ENCODE results near the gene AFF3.
"Not testable (repeated sequence)": the region's sequence is repeated elsewhere in the genome, so short reads cannot be mapped to it uniquely, and the experiment has no call there.

AFF3 gene

GRCh38 chr2:99663641-99664040 is 478.7 kb downstream of the AFF3 start:
- DNase-seq (ENCODE audit: low read depth): no peak

- no peak for DNase-seq (ENCODE audit: low read depth)
These were observed 479.5 kb downstream of the AFF3 start for GRCh38 chr2:99662761-99663341.

DNA sequence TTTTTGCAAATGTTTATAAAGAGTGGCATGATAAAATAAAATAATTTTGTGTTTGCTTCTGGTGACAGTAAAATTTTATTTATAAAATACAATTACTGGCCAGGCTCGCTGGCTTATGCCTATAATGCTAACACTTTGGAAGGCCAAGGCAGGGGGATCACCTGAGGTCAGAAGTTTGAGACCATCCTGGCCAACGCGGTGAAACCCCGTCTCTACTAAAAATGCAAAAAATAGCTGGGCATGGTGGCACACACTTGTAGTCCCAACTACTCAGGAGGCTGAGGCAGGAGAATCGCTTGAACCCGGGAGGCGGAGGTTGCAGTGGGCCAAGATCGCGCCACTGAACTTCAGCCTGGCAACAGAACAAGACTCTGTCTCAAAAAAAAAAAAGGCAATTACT is 480.6 kb downstream of the AFF3 start:
- not testable (repeated sequence) for DNase-seq (ENCODE audit: low read depth)

DNA sequence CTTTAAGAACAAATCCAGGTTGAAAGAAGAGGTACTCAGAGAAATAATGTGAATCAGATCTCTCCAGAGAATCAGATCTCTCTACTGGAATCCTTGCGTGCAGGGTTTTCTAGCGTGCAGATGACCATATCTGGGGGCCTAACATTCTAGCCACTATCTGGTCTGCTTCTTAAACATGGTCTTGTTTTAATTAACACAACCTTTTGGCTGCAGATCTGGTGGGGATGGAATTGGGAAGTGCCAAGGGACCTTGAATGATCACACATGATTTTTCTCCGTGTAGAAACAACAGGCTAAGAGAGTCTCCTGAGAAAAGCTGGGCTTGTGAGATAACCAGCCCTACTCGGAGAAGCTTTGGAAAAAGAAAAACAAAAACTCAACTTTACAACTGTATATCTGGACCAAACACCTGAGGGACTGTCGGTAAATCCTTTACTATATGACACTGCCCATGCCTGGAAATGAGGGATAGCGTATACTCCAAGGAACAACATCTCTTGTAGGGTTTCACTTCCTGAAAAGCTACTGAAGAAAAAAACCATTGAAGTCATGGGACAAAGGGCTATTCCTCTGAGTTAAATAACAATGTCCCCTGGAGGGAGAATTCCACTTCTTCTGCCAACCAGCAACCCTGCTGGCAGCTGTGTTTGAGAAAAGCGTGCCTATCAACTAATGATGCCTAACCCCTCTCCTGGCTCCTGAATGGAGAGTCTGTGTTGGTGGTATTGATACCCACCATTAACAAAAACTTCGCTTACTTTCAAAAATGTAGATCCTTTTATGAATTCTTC is 481.6 kb downstream of the AFF3 start:
- DNase-seq (ENCODE audit: low read depth): no peak

DNA sequence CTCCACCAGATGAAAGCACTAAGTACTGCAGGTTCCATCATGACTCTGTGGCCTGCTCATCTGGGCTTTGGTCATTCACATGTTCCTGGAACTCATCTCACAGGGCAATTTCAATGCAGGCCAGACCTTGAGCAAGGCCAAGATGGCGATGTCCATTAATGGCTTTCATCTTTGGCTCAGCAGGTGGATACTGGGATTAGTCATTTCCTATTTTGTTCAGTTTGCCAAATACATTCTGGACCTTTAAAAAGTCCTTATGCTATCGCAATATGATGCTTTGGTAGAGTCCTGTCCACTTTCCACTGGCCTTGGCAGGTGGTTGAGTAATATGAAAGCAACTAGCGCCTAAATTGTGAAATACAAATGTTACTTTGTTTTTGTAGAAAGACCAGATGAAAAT is 482.5 kb downstream of the AFF3 start:
- DNase-seq (ENCODE audit: low read depth): no peak

- no peak for DNase-seq (ENCODE audit: low read depth)
These were observed 484.6 kb downstream of the AFF3 start for GRCh38 chr2:99657691-99658258.

DNA sequence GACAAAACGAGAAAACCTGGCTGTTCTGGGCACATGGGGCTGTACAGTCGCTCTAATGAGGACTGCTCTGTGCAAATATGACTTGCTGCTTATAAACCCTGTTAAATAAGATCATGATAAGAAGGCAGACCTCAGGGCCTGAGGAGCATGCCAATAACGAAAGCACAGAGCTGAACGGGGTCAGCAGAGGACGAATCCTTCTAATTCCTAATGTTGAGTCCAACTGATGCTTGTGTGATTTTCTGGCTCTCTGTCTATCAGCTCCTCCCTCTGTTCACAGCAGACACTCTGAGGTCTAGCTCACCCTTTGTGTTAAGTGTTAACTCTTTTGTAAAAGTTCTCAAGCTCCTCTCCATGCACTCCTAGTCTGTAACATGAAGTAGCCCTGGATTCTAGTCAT is 485.4 kb downstream of the AFF3 start:
- DNase-seq (ENCODE audit: low read depth): no peak

- no peak for DNase-seq (ENCODE audit: low read depth)
These were observed 489.0 kb downstream of the AFF3 start for GRCh38 chr2:99653433-99653832.

GRCh38 chr2:99652862-99653261 is 489.5 kb downstream of the AFF3 start:
- DNase-seq (ENCODE audit: low read depth): no peak

GRCh38 chr2:99651930-99652670 is 490.3 kb downstream of the AFF3 start:
- no peak for DNase-seq (ENCODE audit: low read depth)

- no peak for DNase-seq (ENCODE audit: low read depth)
These were observed 493.2 kb downstream of the AFF3 start for GRCh38 chr2:99648906-99649789.

DNA sequence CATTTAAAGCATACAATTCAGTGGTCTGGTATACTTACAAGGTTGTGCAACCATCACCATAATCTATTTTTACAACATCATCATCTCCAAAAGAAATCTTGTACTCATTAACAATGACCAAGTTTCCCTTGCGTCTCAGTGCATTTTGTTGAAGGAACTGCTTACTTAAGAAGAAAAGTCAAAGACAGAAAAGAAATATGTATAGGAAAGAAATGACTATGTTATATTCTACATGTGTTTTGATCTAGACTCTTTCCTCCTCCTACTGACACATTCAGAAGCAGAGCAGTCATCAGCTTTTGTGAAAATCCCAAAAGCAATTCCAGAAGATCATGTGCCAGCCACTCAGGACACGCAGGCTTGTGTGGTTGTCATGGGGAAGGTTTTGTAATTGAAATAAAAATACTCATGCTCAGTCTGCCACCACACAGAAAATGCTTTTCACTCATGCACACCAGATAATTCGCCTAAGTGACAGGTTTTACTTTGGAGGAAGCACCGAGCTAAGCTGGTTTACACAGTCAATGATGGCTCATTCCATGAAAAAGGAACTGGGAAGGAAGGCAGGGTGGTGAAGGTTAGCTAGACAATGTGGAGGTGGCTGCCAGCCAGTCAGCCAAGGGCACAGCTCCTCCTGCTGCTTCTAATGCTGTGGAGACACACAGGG is 494.1 kb downstream of the AFF3 start:
- no peak for DNase-seq (ENCODE audit: low read depth)

GRCh38 chr2:99645960-99646359 is 496.4 kb downstream of the AFF3 start:
- no peak for DNase-seq (ENCODE audit: low read depth)

GRCh38 chr2:99644419-99644787 is 498.0 kb downstream of the AFF3 start:
- DNase-seq (ENCODE audit: low read depth): no peak

- no peak for DNase-seq (ENCODE audit: low read depth)
These were observed 498.5 kb downstream of the AFF3 start for GRCh38 chr2:99643787-99644418.

- no peak for DNase-seq (ENCODE audit: low read depth)
These were observed 500.4 kb downstream of the AFF3 start for GRCh38 chr2:99641999-99642398.

DNA sequence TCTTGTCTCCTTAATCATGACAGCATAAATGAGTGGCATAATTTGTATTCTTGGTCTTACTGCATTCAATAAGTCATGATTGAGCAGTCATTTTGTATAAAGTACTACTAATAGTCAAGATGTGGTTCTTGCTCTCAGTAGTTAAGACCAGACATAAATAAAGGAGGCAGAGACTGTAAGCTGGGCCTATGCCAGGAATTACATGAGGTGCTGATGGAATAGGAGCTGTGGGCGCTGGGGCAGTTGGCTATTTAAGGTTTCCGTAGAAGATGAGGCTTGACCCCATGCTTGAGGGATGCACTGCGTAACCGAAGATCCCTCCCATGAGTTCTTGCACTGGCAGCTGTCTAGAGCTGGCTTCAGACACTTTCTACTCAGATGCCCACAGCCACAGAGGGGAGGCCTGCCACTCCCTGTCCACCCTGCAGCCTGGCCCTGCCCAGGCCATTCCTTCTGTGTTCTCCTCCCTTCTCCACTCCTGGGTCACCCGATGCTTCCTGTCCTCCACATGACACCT is 501.7 kb downstream of the AFF3 start:
- DNase-seq (ENCODE audit: low read depth): no peak

DNA sequence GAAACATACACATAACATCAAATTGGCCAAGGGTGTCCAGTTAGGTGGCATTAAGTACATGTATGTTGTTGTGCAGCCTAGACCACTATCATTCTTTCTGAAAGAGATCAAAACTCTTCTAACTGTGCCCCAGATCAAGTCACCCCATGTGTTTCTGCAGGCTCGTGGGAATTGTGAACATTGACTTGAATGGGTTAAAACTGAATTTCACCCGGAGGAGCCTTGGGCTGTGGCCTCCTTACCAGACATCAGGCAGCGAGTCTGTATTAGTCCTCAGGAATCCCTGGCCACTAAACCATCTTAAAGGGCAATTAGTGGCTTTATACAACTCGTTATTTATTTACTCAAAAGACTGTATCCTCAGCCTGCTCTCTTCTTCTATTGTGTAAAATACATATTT is 503.6 kb downstream of the AFF3 start:
- no peak for DNase-seq (ENCODE audit: low read depth)

- DNase-seq (ENCODE audit: low read depth): no peak
These were observed 505.2 kb downstream of the AFF3 start for GRCh38 chr2:99637159-99637697.

Data from stimulated activated CD8-positive, alpha-beta memory T cell treated with anti-CD3 and anti-CD28 coated beads, Interleukin-4, amount 100 ng/mL, for 24 hours (primary cell).